Smooth muscle cell (in vitro differentiated cells): ENCODE results near the gene BLID. TPM values are rescaled to one million over a fixed set of nuclear protein-coding genes. Genes with fewer than 3 reads are reported as not detected.

ENCODE experiments used
- DNase-seq: peaks from one replicate; lab custom pipeline; 2025; ENCODE audit not compliant: unreplicated experiment; lab: John Stamatoyannopoulos, UW
- H2AFZ ChIP-seq: fragments of 200-600 bp; sonication (generic); 2 replicates; pipeline ENCODE4 v1.6.0; 2016; ENCODE audit warnings: antibody characterized with exemption, low read depth, mild to moderate bottlenecking
- H3F3A ChIP-seq: fragments of 200-600 bp; sonication (generic); 2 replicates; pipeline ENCODE4 v1.6.0; 2017; ENCODE audit warnings: antibody characterized with exemption, low read depth
- H3K27ac ChIP-seq: fragments of 200-600 bp; sonication (generic); 2 replicates; pipeline ENCODE4 v1.5.1; 2016; ENCODE audit warnings: low read depth, mild to moderate bottlenecking
- H3K27me3 ChIP-seq: fragments of 200-600 bp; sonication (generic); 2 replicates; pipeline ENCODE4 v1.6.1; 2016; ENCODE audit warnings: low read depth, mild to moderate bottlenecking
- H3K36me3 ChIP-seq: fragments of 200-600 bp; sonication (generic); 2 replicates; pipeline ENCODE4 v1.5.1; 2016; ENCODE audit warnings: low read depth
- H3K4me1 ChIP-seq: fragments of 200-600 bp; sonication (generic); 2 replicates; pipeline ENCODE4 v1.5.1; 2016; ENCODE audit warnings: low read depth
- H3K4me2 ChIP-seq: fragments of 200-600 bp; sonication (generic); 2 replicates; pipeline ENCODE4 v1.6.0; 2016; ENCODE audit warnings: mild to moderate bottlenecking
- H3K4me3 ChIP-seq: fragments of 200-600 bp; sonication (generic); 2 replicates; pipeline ENCODE4 v1.5.1; 2016; ENCODE audit warnings: mild to moderate bottlenecking
- H3K79me2 ChIP-seq: fragments of 200-600 bp; sonication (generic); 2 replicates; pipeline ENCODE4 v1.6.0; 2016; ENCODE audit warnings: low read depth, mild to moderate bottlenecking
- H3K9ac ChIP-seq: fragments of 200-600 bp; sonication (generic); 2 replicates; pipeline ENCODE4 v1.6.0; 2016; ENCODE audit warnings: low read depth
- H3K9me3 ChIP-seq: fragments of 200-600 bp; sonication (generic); replicated peaks from 2 replicates; pipeline ENCODE4 v1.5.1; 2016; ENCODE audit warnings: low read depth
- H4K20me1 ChIP-seq: fragments of 200-600 bp; sonication (generic); 2 replicates; pipeline ENCODE4 v1.6.0; 2016; ENCODE audit warnings: low read depth
- WGBS: methylation state at CpG from one replicate; pipeline ENCODE4 v1.1.7; 2016; ENCODE audit warnings: low lambda C conversion rate; 5-methylcytosine and 5-hydroxymethylcytosine counted together
- polyA plus RNA-seq: library from polyadenylated mRNA; unstranded; fragments of >200 nt; fragmentation: Nextera tagmentation; extraction: Ambion mirVana; gene quantifications from 2 replicates; pipeline ENCODE4 v1.2.1, GENCODE V29; 2016
- total RNA-seq: library from RNA; depleted of rRNA; stranded (reverse); fragments of >200 nt; gene quantifications from 2 replicates; pipeline ENCODE4 v1.2.3, GENCODE V29; 2014
- TF ChIP-seq, protein P1 (sequence below): fragments of 200-600 bp; sonication (generic); IDR thresholded peaks from 2 replicates; pipeline ENCODE4 v1.5.1; 2017; ENCODE audit warnings: borderline replicate concordance, mild to moderate bottlenecking, antibody characterized with exemption; ENCODE audit not compliant: insufficient read depth, poor library complexity, severe bottlenecking

The BLID gene
- total and polyA plus RNA-seq, 2 experiments from 2014 or later = 0.18 to 4.7 TPM

DNA sequence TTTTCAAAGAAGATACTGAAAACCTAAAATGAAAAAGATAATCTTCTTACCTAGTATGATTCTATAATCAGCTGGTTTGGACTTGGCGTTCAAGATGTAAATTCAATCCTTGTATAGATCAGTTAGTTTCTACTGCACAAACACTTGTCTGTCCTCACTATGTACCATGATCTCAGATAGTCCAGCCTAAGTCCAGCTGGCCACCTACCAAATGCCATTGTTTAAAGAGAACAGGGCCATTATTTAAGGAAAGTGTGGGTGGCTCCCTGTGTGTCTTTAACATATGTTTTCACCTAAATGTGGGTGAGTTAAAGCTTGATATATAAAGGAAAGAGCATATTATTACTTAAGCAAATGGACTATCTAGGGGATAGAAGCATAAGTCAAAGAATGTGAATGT is 38.6 kb downstream of the BLID start:
- H3K4me1 ChIP-seq = no peaks in the 10 kb centered on the region
- no peaks in the 10 kb centered on the region for H3K79me2 ChIP-seq
- no peak overlapping the region for H3K27ac ChIP-seq
- no peaks in the 10 kb centered on the region for H3K9me3 ChIP-seq
- no peaks in the 10 kb centered on the region for H3K27me3 ChIP-seq
- TF ChIP-seq, protein P1, sequence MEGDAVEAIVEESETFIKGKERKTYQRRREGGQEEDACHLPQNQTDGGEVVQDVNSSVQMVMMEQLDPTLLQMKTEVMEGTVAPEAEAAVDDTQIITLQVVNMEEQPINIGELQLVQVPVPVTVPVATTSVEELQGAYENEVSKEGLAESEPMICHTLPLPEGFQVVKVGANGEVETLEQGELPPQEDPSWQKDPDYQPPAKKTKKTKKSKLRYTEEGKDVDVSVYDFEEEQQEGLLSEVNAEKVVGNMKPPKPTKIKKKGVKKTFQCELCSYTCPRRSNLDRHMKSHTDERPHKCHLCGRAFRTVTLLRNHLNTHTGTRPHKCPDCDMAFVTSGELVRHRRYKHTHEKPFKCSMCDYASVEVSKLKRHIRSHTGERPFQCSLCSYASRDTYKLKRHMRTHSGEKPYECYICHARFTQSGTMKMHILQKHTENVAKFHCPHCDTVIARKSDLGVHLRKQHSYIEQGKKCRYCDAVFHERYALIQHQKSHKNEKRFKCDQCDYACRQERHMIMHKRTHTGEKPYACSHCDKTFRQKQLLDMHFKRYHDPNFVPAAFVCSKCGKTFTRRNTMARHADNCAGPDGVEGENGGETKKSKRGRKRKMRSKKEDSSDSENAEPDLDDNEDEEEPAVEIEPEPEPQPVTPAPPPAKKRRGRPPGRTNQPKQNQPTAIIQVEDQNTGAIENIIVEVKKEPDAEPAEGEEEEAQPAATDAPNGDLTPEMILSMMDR = no peak
- no peaks in the 10 kb centered on the region for H4K20me1 ChIP-seq
- no peak overlapping the region for H3K4me2 ChIP-seq
- H2AFZ ChIP-seq = no peak overlapping the region
- H3F3A ChIP-seq = no peaks in the 10 kb centered on the region
- DNase-seq = no peak
- 100% methylated on average over 1 of the region's 1 CpG for WGBS
- H3K4me3 ChIP-seq = no peak overlapping the region
- H3K36me3 ChIP-seq = no peaks in the 10 kb centered on the region
- H3K9ac ChIP-seq = no peak overlapping the region

GRCh38 chr11:122076512-122077120 is 39.4 kb downstream of the BLID start:
- 92% methylated on average over 6 of the region's 6 CpGs for WGBS
- H3F3A ChIP-seq = no peaks in the 10 kb centered on the region
- DNase-seq = no peak
- H3K9me3 ChIP-seq = no peaks in the 10 kb centered on the region
- no peaks in the 10 kb centered on the region for H3K36me3 ChIP-seq
- no peaks in the 10 kb centered on the region for H3K4me1 ChIP-seq
- no peak overlapping the region for H3K4me3 ChIP-seq
- TF ChIP-seq, protein P1 = no peak
- H3K27me3 ChIP-seq = no peaks in the 10 kb centered on the region
- H3K9ac ChIP-seq = no peak overlapping the region
- H3K4me2 ChIP-seq = no peak overlapping the region
- H3K79me2 ChIP-seq = no peaks in the 10 kb centered on the region
- no peaks in the 10 kb centered on the region for H4K20me1 ChIP-seq
- no peak overlapping the region for H3K27ac ChIP-seq
- H2AFZ ChIP-seq = no peak overlapping the region

GRCh38 chr11:122075016-122075415 is 41.0 kb downstream of the BLID start:
- TF ChIP-seq, protein P1 = no peak
- Histone ChIP-seq H3K79me2 (no peaks in the 10 kb centered on the region), H3K9ac (no peak overlapping the region), H2AFZ (no peak overlapping the region), H3F3A (no peaks in the 10 kb centered on the region), H3K4me1 (no peaks in the 10 kb centered on the region), H3K27me3 (no peaks in the 10 kb centered on the region), H3K27ac (no peak overlapping the region), H3K4me3 (no peak overlapping the region), H3K36me3 (no peaks in the 10 kb centered on the region), H3K4me2 (no peak overlapping the region), H3K9me3 (no peaks in the 10 kb centered on the region), H4K20me1 (no peaks in the 10 kb centered on the region)
- DNase-seq = no peak
- WGBS = 85% methylated on average over 3 of the region's 3 CpGs

DNA sequence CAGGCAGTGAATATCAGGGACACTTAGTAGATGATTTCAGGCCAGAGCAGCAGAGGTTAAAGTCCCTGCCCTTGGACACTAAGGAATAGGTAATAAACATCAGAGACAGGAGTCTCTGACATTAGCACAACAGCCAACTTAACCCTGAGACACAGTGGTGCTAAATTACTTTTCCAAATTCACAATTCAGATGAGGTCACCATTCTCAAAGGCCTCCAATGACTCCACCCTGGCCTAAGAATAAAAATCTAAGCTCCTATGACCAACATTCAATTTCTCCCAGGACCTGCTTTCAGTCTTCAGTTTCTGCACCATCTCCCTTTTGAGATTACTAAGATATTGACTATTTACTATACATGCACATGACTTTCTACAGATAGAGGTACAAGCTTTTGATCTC is 42.0 kb downstream of the BLID start:
- no peaks in the 10 kb centered on the region for H3K27me3 ChIP-seq
- no peak for DNase-seq
- no peaks in the 10 kb centered on the region for H3K9me3 ChIP-seq
- no peaks in the 10 kb centered on the region for H3K36me3 ChIP-seq
- no peaks in the 10 kb centered on the region for H4K20me1 ChIP-seq
- no peaks in the 10 kb centered on the region for H3K79me2 ChIP-seq
- no peak overlapping the region for H3K4me2 ChIP-seq
- H3K4me1 ChIP-seq = no peaks in the 10 kb centered on the region
- H2AFZ ChIP-seq = no peak overlapping the region
- no peak overlapping the region for H3K9ac ChIP-seq
- no peaks in the 10 kb centered on the region for H3F3A ChIP-seq
- TF ChIP-seq, protein P1 = no peak
- H3K4me3 ChIP-seq = no peak overlapping the region
- no peak overlapping the region for H3K27ac ChIP-seq
